GM21360 (cell line): ENCODE measurements around the gene CIPC.

ENCODE experiments used
- ATAC-seq: cut with Tn5 transposase; IDR thresholded peaks from one replicate; pipeline ENCODE4 v1.9.1; 2021; ENCODE audit warnings: mild to moderate bottlenecking, moderate library complexity; ENCODE audit not compliant: unreplicated experiment

Gene CIPC

GRCh38 chr14:77144412-77145115, 46.5 kb downstream of the CIPC start:
- no peak for ATAC-seq

- no peak for ATAC-seq
Measured at GRCh38 chr14:77145975-77146740, 48.1 kb downstream of the CIPC start.

DNA sequence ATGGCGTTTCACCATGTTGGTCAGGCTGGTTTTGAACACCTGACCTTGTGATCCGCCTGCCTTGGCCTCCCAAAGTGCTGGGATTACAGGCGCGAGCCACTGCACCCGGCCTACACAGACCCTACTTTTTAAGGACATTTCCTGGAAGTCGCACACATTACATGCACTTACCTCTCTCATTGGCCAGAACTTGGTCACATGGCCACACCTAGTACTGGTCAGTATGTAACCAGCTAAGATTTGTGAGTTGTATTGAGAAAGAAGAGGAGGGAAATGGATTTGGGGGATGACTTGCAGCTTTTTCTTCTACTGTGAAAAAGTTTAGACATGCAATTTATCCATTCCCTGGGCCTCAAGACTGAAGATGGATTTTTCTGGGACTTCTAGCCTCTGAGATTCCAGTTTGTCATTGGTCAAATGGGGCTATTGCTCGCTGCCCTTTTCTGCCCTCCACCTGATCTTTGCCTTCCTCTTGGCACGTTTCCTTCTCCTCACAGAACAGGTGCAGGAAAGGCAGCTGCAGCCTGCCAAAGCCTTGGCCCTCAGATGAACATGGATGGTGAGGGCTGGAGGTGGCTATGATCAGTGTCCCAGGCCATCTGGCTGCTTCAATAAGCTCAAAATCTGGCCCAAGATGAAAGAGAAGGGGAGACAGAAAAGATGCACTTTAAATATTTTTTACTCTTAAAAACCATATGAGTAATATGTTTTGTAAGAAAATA, 50.6 kb downstream of the CIPC start:
- ATAC-seq = no peak

GRCh38 chr14:77151245-77151644, 53.2 kb downstream of the CIPC start:
- no peak for ATAC-seq

DNA sequence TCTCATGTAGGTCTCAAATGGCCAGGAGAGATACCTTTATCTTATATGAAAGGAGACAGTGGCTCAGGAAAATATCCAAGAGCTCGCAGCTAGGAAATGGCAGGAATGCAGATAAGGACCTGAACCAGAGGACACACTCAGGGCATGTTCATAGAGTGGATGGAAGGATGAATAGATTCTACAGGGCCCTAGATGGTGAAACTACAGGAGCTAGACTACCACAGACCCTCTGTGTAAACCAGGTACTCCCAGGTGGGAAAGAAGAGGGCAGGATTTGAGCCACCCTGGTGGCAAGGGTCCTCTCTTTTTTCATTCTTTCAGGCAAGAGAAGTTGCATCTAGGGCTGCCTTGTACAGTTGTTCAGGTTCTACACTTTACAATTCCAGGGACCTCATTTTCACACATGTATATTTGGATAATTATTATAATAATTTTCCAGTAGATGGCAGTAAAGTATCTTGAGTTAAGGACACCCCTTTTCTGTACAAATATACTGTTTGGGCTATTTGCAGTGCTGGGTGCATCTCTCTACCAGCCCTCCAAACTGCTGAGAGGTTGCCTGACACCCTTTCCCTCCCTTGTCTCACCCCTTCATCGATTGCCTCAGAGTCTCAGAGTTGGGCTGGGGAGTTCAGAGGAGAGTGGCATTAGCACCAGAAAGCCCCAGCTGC, 54.0 kb downstream of the CIPC start:
- no peak for ATAC-seq

GRCh38 chr14:77153802-77154201, 55.7 kb downstream of the CIPC start:
- ATAC-seq = no peak

- no peak for ATAC-seq
Measured at GRCh38 chr14:77154421-77154820, 56.4 kb downstream of the CIPC start.

- ATAC-seq = no peak
Measured at GRCh38 chr14:77155083-77155482, 57.0 kb downstream of the CIPC start.

DNA sequence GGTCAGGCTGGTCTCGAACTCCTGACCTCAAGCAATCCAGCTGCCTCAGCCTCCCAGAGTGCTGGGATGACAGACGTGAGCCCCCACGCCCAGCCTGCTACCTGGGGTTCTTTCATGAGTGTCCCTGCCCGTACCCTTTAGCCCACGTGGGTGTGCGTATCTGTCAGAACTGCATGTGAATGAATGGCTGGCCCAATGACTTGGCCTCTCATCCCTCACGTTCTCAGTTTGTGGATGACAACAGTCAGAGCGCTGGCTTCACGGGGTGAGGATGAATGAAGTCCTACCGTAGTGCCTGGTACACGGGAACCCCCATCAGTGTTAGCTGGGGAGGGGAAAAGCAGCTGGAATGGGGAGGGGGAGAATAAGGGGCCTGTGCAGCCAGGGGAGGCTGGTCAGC, 59.7 kb downstream of the CIPC start:
- ATAC-seq = no peak

GRCh38 chr14:77158175-77158881, 60.3 kb downstream of the CIPC start:
- no peak for ATAC-seq

- ATAC-seq = no peak
Measured at GRCh38 chr14:77158882-77159255, 60.8 kb downstream of the CIPC start.

DNA sequence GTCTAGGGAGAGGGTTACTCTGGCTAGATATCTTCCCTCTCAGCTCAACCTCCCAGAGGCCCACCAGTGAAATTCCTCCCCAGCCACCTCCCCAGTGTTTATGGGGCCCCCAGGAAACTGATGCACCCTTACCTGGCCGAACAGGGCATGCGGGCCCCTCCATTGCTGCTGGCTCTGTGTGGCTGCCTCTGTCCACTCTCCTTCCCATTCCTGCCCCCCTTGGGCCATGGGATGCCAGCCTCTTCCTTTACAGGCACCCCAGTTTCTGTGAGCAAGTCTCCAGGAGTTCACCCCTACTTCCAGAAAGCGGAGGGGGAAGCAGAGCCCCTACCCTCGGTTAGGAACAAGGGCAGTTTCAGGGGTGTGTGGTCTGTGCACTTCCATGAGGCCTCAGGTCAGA, 63.0 kb downstream of the CIPC start:
- ATAC-seq = no peak
